GM12801 (cell line): ENCODE measurements around the gene NAXD.

Source experiments
- TF ChIP-seq, protein P1 (sequence below): IDR thresholded peaks from one replicate; pipeline ENCODE4 v1.5.1; 2011; ENCODE audit warnings: control low read depth; ENCODE audit not compliant: insufficient read length; ENCODE audit errors: extremely low read depth

NAXD gene

DNA sequence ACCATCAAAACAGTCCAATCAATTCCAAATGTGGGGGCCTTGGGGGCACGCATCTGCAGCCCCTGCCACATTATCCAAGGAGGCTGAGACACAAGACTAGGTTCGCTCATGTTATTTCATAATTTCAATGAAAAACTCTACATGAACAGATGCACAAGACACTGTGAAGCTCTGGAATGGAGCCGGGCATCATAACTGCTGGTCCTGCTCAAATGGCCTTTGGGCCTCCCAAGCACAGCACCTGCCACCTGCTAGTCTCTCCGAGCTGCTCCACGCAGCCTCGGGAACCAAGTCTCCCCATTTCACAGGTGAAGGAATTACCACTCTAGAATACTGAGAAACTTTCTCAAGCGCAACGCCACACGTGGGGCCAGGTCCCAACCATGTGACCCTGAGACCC lies 73.7 kb downstream of the NAXD start:
- TF ChIP-seq, protein P1, sequence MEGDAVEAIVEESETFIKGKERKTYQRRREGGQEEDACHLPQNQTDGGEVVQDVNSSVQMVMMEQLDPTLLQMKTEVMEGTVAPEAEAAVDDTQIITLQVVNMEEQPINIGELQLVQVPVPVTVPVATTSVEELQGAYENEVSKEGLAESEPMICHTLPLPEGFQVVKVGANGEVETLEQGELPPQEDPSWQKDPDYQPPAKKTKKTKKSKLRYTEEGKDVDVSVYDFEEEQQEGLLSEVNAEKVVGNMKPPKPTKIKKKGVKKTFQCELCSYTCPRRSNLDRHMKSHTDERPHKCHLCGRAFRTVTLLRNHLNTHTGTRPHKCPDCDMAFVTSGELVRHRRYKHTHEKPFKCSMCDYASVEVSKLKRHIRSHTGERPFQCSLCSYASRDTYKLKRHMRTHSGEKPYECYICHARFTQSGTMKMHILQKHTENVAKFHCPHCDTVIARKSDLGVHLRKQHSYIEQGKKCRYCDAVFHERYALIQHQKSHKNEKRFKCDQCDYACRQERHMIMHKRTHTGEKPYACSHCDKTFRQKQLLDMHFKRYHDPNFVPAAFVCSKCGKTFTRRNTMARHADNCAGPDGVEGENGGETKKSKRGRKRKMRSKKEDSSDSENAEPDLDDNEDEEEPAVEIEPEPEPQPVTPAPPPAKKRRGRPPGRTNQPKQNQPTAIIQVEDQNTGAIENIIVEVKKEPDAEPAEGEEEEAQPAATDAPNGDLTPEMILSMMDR: no peak
